HG02571 (cell line): ENCODE data around the gene PRSS23.
"Not testable (repeated sequence)": the region's sequence is repeated elsewhere in the genome, so short reads cannot be mapped to it uniquely, and the experiment has no call there.

Experiments used
- ATAC-seq: cut with Tn5 transposase; IDR thresholded peaks from one replicate; pipeline ENCODE4 v1.9.1; 2021; ENCODE audit warnings: mild to moderate bottlenecking, moderate library complexity; ENCODE audit not compliant: unreplicated experiment

PRSS23 gene

GRCh38 chr11:86812322-86812670 is 12.0 kb downstream of the PRSS23 start:
- ATAC-seq = no peak

GRCh38 chr11:86812981-86813380 is 12.6 kb downstream of the PRSS23 start:
- no peak for ATAC-seq

- no peak for ATAC-seq
Observed at GRCh38 chr11:86814775-86815174, 14.4 kb downstream of the PRSS23 start.

DNA sequence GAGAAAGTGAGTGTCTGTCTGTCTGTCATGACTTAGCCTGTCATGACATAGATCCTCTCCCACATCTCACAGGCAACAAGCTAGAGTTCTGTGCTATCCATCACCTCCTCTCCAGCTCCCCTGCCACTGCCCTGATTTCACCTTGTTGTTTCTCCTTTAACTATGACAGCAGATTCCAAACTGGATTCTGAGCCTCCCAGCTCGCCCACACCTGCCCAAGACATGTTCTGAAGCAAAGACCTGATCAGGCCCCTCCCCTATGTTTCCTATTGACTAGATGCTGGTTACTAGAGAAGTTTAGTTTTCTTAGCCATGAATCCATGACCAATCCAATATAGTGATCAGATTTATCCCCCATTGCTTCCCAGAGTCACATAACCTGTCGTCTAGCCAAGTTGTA is 15.4 kb downstream of the PRSS23 start:
- ATAC-seq = no peak

DNA sequence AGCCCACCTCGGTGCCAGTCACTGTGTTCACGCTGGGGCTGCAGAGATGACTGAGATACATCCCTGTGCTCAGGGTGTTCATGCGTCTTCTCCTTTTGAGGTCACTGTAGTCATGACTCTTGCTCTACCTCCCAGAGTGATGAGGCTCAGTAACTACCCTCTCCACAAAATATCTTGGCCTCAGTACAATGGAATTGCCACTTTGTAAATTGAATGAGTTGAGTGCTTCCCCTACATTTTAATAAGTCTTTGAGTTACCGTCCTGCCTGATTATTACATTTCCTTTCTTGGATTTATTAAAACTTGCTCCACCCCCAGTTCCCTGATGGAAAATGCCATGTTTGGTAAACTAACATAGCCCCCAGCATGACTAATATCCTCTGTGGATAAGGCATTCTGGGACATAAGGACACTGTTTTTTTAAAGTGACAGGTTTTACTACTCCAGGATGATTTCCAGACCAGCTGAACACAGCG is 15.9 kb downstream of the PRSS23 start:
- no peak for ATAC-seq

- no peak for ATAC-seq
Observed at GRCh38 chr11:86818462-86819192, 18.3 kb downstream of the PRSS23 start.

DNA sequence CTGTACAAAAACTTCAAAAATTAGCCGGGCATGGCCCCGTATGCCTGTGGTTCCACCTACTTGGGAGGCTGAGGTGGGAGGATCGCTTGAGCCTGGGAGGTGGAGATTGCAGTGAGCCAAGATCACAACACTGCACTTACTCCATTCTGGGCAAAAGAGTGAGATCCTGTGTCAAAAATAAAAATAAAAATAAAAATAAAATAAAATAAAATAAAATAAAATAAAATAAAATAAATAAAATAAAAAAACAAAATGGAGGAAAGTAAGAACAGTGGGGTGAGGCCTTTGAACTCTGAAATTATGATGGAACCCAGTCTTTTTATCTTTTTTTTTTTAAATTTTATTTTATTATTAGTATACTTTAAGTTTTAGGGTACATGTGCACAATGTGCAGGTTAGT is 23.8 kb downstream of the PRSS23 start:
- not testable (repeated sequence) for ATAC-seq

DNA sequence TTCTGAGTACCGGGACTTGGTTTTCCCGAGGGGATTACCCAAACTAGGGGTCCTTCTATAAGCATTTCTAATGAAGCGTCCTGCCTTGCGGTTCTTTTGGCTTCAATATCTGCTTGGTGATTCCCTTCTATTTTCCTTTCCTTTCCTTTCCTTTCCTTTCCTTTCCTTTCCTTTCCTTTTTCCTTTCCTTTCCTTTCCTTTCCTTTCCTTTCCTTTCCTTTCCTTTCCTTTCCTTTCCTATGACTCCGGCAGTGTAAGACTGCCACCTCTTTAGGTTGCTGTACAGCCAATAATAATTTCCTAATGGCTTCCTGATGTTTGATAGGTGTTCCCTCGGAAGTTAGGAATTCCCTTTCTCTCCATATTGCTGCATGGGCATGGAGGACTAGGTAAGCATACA is 34.0 kb downstream of the PRSS23 start:
- not testable (repeated sequence) for ATAC-seq

- ATAC-seq = not testable (repeated sequence)
Observed at GRCh38 chr11:86844762-86845508, 44.6 kb downstream of the PRSS23 start.

- no peak for ATAC-seq
Observed at GRCh38 chr11:86848132-86848531, 47.8 kb downstream of the PRSS23 start.

GRCh38 chr11:86849679-86850078 is 49.3 kb downstream of the PRSS23 start:
- no peak for ATAC-seq
